Measurements from ENCODE around the gene MICU1.
"Not testable (repeated sequence)": the region's sequence is repeated elsewhere in the genome, so short reads cannot be mapped to it uniquely, and the experiment has no call there.

MICU1 gene

GRCh38 chr10:72561745-72562166, 64.1 kb downstream of the MICU1 start:
- CTCF ChIA-PET = no interaction called here
- Mint-ChIP-seq H3K27me3 (no peaks in the 10 kb centered on the region), H3K4me1 (peaks cover 31% of the 10 kb centered on the region), H3K4me3 (no peak overlapping the region), H3K36me3 (peaks cover 42% of the 10 kb centered on the region), H3K27ac (no peak overlapping the region), H3K9me3 (no peaks in the 10 kb centered on the region)
- DNase-seq = no peak

GRCh38 chr10:72557362-72557761, 68.5 kb downstream of the MICU1 start:
- H3K27ac Mint-ChIP-seq = no peak overlapping the region
- no peak overlapping the region for H3K4me3 Mint-ChIP-seq
- CTCF ChIA-PET = no interaction called here
- peaks cover 31% of the 10 kb centered on the region for H3K36me3 Mint-ChIP-seq
- H3K27me3 Mint-ChIP-seq = no peaks in the 10 kb centered on the region
- DNase-seq = no peak
- H3K4me1 Mint-ChIP-seq = peaks cover 10% of the 10 kb centered on the region
- no peaks in the 10 kb centered on the region for H3K9me3 Mint-ChIP-seq

- Mint-ChIP-seq H3K9me3 (no peaks in the 10 kb centered on the region), H3K36me3 (peaks cover 13% of the 10 kb centered on the region), H3K4me1 (no peaks in the 10 kb centered on the region), H3K4me3 (no peak overlapping the region), H3K27ac (no peak overlapping the region), H3K27me3 (no peaks in the 10 kb centered on the region)
- DNase-seq = no peak
- CTCF ChIA-PET = no interaction called here
Measured at GRCh38 chr10:72552857-72553256, 73.0 kb downstream of the MICU1 start.

- DNase-seq = no peak
- no peaks in the 10 kb centered on the region for H3K4me1 Mint-ChIP-seq
- CTCF ChIA-PET = no interaction called here
Measured at GRCh38 chr10:72550239-72550638, 75.6 kb downstream of the MICU1 start.

GRCh38 chr10:72545546-72545945, 80.3 kb downstream of the MICU1 start:
- Mint-ChIP-seq H3K4me1 (no peaks in the 10 kb centered on the region), H3K27me3 (no peaks in the 10 kb centered on the region), H3K9me3 (peaks cover 7% of the 10 kb centered on the region), H3K36me3 (peaks cover 25% of the 10 kb centered on the region), H3K4me3 (no peak overlapping the region), H3K27ac (no peak overlapping the region)
- no peak for DNase-seq
- CTCF ChIA-PET = no interaction called here

More at GRCh38 chr10:72550239-72550638, 75.6 kb downstream of the MICU1 start:
- Mint-ChIP-seq H3K4me3 (no peak overlapping the region), H3K36me3 (peaks cover 10% of the 10 kb centered on the region), H3K9me3 (no peaks in the 10 kb centered on the region), H3K27ac (no peak overlapping the region), H3K27me3 (no peaks in the 10 kb centered on the region)

GRCh38 chr10:72543855-72544254, 82.0 kb downstream of the MICU1 start:
- H3K27me3 Mint-ChIP-seq, H3K27ac Mint-ChIP-seq, H3K9me3 Mint-ChIP-seq, DNase-seq, CTCF ChIA-PET, H3K4me3 Mint-ChIP-seq, H3K4me1 Mint-ChIP-seq: not testable (repeated sequence)
- H3K36me3 Mint-ChIP-seq = peaks cover 27% of the 10 kb centered on the region

- Mint-ChIP-seq H3K4me3 (no peak overlapping the region), H3K36me3 (peaks cover 23% of the 10 kb centered on the region), H3K9me3 (peaks cover 7% of the 10 kb centered on the region), H3K27ac (no peak overlapping the region), H3K4me1 (peaks cover 4% of the 10 kb centered on the region), H3K27me3 (no peaks in the 10 kb centered on the region)
- DNase-seq = no peak
- CTCF ChIA-PET = no interaction called here
Measured at GRCh38 chr10:72542396-72542815, 83.5 kb downstream of the MICU1 start.

- Mint-ChIP-seq H3K27ac (no peak overlapping the region), H3K4me3 (no peak overlapping the region), H3K9me3 (peaks cover 7% of the 10 kb centered on the region), H3K4me1 (peaks cover 4% of the 10 kb centered on the region), H3K27me3 (no peaks in the 10 kb centered on the region), H3K36me3 (peaks cover 23% of the 10 kb centered on the region)
- DNase-seq = no peak
- CTCF ChIA-PET = no interaction called here
Measured at GRCh38 chr10:72541337-72541736, 84.5 kb downstream of the MICU1 start.

- Mint-ChIP-seq H3K4me3 (no peak overlapping the region), H3K4me1 (peaks cover 4% of the 10 kb centered on the region), H3K36me3 (peaks cover 23% of the 10 kb centered on the region), H3K27ac (no peak overlapping the region), H3K9me3 (peaks cover 7% of the 10 kb centered on the region), H3K27me3 (no peaks in the 10 kb centered on the region)
- no peak for DNase-seq
- CTCF ChIA-PET = no interaction called here
Measured at GRCh38 chr10:72540193-72540807, 85.6 kb downstream of the MICU1 start.

GRCh38 chr10:72539137-72539536, 86.7 kb downstream of the MICU1 start:
- Mint-ChIP-seq H3K36me3 (peaks cover 22% of the 10 kb centered on the region), H3K4me1 (peaks cover 4% of the 10 kb centered on the region), H3K27ac (no peak overlapping the region), H3K4me3 (no peak overlapping the region), H3K27me3 (no peaks in the 10 kb centered on the region), H3K9me3 (peaks cover 7% of the 10 kb centered on the region)
- CTCF ChIA-PET = no interaction called here
- DNase-seq = no peak

GRCh38 chr10:72525689-72526088, 100.2 kb downstream of the MICU1 start:
- H3K4me1 Mint-ChIP-seq = no peaks in the 10 kb centered on the region
- DNase-seq = no peak
- CTCF ChIA-PET = interaction anchor here (0.6 kb wide), 1 partner anchor 569 kb away, joined by 3 read pairs; no protein-coding TSS in a partner anchor
- H3K9me3 Mint-ChIP-seq = no peaks in the 10 kb centered on the region
- no peaks in the 10 kb centered on the region for H3K27me3 Mint-ChIP-seq
- no peaks in the 10 kb centered on the region for H3K36me3 Mint-ChIP-seq
- H3K4me3 Mint-ChIP-seq = no peak overlapping the region
- no peak overlapping the region for H3K27ac Mint-ChIP-seq

- no peaks in the 10 kb centered on the region for H3K36me3 Mint-ChIP-seq
- H3K27me3 Mint-ChIP-seq = no peaks in the 10 kb centered on the region
- H3K9me3 Mint-ChIP-seq = no peaks in the 10 kb centered on the region
- H3K27ac Mint-ChIP-seq = no peak overlapping the region
- no peak for DNase-seq
- no peak overlapping the region for H3K4me3 Mint-ChIP-seq
- H3K4me1 Mint-ChIP-seq = no peaks in the 10 kb centered on the region
- CTCF ChIA-PET = no interaction called here
Measured at GRCh38 chr10:72525277-72525676, 100.6 kb downstream of the MICU1 start.

GRCh38 chr10:72524489-72524888, 101.4 kb downstream of the MICU1 start:
- DNase-seq = no peak
- Mint-ChIP-seq H3K4me1 (no peaks in the 10 kb centered on the region), H3K4me3 (no peak overlapping the region), H3K27ac (no peak overlapping the region), H3K36me3 (no peaks in the 10 kb centered on the region), H3K9me3 (no peaks in the 10 kb centered on the region), H3K27me3 (no peaks in the 10 kb centered on the region)
- CTCF ChIA-PET = no interaction called here

GRCh38 chr10:72523932-72524396, 101.9 kb downstream of the MICU1 start:
- H3K36me3 Mint-ChIP-seq = no peaks in the 10 kb centered on the region
- H3K4me3 Mint-ChIP-seq = no peak overlapping the region
- DNase-seq = no peak
- no peaks in the 10 kb centered on the region for H3K9me3 Mint-ChIP-seq
- H3K27ac Mint-ChIP-seq = no peak overlapping the region
- H3K4me1 Mint-ChIP-seq = no peaks in the 10 kb centered on the region
- H3K27me3 Mint-ChIP-seq = no peaks in the 10 kb centered on the region
- CTCF ChIA-PET = no interaction called here

GRCh38 chr10:72523062-72523461, 102.8 kb downstream of the MICU1 start:
- no peaks in the 10 kb centered on the region for H3K36me3 Mint-ChIP-seq
- CTCF ChIA-PET = no interaction called here
- no peak overlapping the region for H3K27ac Mint-ChIP-seq
- no peaks in the 10 kb centered on the region for H3K4me1 Mint-ChIP-seq
- H3K27me3 Mint-ChIP-seq = no peaks in the 10 kb centered on the region
- H3K9me3 Mint-ChIP-seq = no peaks in the 10 kb centered on the region
- DNase-seq = no peak
- no peak overlapping the region for H3K4me3 Mint-ChIP-seq

GRCh38 chr10:72517244-72517643, 108.6 kb downstream of the MICU1 start:
- Mint-ChIP-seq H3K4me1 (no peaks in the 10 kb centered on the region), H3K36me3 (peaks cover 7% of the 10 kb centered on the region), H3K4me3 (no peak overlapping the region), H3K27me3 (no peaks in the 10 kb centered on the region), H3K27ac (no peak overlapping the region), H3K9me3 (peaks cover 2% of the 10 kb centered on the region)
- DNase-seq = no peak
- CTCF ChIA-PET = no interaction called here

Measured in activated naive CD4-positive, alpha-beta T cell treated with anti-CD3 and anti-CD28 coated beads, Interleukin-2, amount 10 ng/mL, durations not matched to agents 7 days and 5 days (primary cell).